CD4-positive, alpha-beta T cell treated with Interleukin-4 for 4 hours (primary cell): ENCODE measurements around the gene RCHY1.
"Not testable (repeated sequence)": the region's sequence is repeated elsewhere in the genome, so short reads cannot be mapped to it uniquely, and the experiment has no call there.

Experiments
- DNase-seq: peaks from one replicate; pipeline ENCODE4 v3.0.0-alpha.2; 2020

The RCHY1 gene

DNA sequence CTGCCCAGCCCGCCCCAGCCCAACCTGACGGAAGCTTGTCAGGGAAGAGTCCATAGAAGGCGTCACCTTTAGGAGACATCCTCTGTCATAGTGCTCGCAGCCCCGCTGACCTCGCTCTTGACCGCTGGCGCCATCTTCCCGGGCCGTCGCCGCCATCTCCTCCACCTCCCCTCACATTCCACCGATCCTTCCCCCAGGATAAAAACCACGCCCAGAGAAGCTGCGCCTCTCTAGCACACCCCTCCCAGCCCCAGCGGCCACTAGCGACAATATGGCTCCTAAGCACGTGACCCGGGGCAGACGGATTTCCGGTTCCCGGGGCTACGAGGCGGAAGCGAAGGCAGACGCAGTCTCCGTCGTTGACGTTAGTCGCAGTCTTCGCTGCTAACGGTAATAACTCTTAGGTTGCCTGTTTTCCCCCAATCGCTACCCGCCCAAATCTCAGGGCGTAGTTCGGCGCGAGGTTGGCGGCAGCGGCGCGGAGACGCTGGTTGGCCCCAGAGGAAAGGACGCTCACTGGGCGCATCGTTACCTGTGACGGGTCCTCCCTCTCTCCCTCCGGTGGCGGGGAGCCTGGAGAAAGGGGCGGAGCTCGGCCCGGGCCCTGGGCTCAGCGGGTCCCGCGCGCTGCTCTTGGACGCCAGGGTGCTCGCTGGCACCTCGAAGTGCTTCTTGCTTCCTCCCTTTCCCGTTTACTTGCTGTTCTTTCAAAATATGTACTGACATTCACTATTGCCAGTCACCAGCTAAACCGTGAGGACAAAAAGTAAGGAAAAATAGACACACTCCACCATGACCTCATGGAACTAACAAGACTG is at the start of gene RCHY1, which contains the start of gene THAP6:
Gene RCHY1 (minus strand): TSS at position 273 of the 818 bp plus-strand sequence. CDS start 117 bp downstream, at position 156.
Gene THAP6 (plus strand): TSS at position 343 of the 818 bp plus-strand sequence. CDS start 980 bp downstream, outside the sequence.
- peak; percentile 87 for DNase-seq

DNA sequence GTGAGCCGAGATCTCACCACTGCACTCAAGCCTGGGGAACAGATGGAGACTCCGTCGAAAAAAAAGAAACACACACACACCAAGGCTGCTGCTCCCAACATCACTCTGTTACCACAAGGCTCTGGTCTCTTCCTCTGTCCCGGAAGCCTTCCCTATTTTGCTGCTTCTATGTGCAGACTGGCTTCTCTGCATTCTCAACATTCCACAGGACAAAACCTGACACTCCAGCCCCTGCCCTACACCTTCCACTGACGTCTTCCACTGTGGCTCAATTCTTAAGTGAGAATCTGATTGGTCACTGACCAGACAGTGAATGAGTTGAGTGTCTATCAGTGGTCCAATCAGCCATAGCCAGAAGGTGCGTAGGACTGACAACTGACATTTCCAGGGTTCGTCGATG is 47.6 kb upstream of the RCHY1 start:
- no peak for DNase-seq

DNA sequence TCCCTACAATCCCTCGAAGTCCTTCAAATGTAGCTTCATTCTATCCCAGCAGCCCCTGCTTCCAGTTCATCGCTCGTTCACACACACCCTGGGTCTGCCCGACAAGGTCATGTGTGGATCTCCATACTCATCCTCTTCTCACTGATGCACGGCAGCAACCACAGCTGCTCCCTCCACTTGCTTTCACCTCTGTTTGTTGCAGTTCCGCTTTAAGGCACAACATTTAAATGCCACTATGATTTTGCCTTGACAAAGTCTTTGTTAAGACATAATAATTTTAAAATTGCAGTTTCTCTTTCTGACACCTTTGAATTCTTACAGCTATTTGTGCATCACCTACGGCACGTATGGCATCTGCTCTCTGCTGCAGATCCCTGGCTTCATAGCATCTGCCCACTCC is 43.5 kb upstream of the RCHY1 start:
- no peak for DNase-seq

DNA sequence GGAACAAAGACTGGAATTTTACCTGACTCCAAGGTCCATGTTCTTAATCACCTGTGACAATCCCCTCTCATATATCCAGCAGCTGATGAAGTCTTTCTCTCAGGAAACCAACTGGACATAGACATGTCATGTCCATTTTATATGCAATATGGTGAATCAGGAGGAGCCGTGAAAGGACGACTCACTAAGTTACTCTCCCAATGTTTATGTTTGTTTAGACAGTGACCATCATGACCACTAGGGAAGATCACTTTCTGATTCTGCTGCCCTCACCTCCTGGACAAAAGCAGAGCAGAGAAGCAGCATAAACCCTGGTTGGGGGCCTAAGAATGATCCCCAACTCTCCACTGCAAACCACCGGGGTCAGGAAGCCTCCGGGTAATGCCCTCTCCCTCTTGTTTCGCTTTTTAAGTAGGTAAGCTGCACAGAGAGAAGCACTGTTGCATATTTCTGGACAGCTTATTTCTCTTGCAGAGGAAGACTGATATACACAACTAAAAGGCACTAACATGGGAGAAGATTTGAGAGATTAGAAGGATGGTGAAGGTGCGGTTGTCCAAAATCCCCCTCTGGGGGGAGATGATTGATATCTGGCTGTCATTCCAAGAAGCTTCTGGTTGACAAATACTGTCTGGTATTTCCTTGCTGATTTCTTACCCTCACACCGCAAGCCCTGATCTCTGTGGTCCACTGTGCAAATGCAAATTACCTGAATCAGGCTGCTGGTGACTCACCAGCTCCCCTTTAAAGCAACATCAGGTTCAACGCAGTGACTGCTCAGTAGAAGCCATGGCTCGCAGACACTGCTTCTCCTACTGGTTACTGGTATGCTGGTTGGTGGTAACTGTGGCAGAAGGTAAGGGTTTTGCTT is 41.3 kb upstream of the RCHY1 start, which contains the start of gene ODAPH:
Gene ODAPH (plus strand): TSS at position 773 of the 871 bp plus-strand sequence. CDS start 17 bp downstream, at position 790.
- peak; percentile 32 for DNase-seq

DNA sequence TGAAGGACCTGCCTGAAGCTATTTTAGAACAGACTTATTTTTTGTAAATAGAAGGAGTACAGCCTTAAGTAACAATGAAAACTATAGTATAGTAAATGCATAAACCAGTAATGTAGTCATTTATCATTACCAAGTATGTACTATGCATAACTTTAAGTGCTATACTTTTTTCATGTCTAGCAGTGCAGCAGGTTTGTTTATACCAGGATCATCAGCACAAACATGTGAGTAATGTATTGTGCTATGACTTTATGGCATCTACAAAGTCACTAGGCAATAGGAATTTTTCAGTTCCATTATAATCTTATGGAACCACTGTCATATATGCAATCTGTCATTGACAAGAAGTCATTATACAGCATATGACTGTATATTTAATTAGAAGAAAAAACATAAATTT is 38.2 kb upstream of the RCHY1 start:
- DNase-seq = no peak

DNA sequence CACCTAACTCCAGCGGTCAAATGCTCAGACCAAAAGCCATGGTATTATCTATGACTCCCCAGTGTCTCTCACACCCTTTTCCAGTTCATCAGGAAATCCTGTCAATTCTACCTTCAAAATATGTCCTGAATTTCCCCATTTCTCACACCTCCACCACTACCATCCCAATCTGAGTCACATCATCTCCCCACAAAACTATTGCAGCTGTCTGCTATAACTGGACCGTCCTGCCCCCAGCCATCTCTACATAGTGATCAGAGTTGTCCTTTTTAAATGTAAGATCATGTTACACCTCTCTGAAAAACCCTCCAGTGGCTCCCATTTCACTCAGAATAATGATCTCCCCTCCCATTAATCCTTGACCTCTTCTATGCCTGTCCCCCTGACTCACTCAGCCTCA is 34.8 kb upstream of the RCHY1 start:
- DNase-seq = no peak

DNA sequence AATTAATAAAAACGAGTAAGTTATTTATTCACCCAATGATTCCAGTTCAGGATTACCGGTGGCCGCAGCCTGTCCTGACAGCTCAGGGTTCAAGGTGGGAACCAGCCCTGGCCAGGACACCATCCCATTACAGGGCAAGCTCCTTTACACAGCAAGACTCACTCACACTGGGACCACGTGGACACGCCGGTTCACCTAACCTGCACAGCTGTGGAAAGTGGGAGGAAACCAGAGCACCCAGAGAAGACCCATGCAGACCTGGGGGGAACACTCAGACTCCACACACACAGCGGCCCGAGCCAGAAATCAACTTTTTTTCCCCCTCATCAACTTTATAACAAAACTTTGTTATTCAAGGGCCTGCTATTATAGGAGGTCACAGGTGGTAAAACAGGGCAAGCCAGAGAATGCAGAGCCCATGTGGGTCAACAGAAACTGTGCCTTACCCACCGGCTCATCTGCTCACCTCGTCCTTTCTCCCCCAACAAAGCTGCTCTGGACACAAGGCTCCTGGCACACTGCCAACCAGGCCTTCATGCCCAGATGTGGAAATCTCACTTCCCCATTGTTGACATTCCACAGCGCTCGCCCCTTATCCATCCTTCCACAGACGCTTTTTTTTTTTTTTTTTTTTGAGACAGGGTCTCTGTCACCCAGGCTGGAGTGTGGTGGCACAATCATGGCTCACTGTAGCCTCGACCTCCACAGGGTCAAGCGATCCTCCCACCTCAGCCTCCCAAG is 33.6 kb upstream of the RCHY1 start:
- no peak for DNase-seq

DNA sequence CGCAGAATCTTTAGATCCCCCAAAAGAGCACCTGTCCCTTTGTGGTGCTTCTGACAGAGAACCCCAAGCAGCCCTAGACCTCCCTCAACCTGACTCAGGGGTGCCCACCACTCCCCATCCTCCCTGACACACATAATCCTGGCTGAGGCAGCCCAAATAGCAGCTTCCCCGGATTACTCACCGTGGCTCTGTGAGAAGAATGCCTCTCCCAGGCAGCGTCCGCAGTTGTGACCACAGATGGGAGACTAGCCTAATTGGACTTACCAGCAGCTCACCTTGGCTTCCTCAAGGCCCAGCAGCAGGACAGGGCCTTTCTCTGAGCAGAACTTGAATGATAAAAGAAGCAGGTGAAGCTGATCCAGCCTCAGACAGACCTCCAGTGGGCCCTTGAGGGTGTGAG is 31.3 kb upstream of the RCHY1 start:
- no peak for DNase-seq

DNA sequence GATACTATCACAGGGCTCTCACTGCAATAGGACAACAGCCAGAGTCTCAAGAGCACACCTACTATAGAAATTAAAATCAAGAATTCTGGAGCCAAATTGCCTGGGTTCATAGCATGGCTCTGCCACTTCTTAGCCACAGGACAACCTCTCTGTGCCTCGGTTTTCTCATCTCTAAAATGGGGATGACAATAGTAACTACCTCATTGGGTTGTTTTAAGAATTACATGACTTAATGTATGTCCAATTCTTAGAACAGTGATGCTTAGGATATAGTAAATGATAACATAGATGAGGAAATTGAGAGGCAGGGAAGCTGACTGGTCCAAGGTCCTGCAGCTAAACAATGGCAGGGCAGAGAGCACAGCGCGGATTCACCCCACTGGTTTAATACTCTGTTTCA is 30.7 kb upstream of the RCHY1 start:
- no peak for DNase-seq

DNA sequence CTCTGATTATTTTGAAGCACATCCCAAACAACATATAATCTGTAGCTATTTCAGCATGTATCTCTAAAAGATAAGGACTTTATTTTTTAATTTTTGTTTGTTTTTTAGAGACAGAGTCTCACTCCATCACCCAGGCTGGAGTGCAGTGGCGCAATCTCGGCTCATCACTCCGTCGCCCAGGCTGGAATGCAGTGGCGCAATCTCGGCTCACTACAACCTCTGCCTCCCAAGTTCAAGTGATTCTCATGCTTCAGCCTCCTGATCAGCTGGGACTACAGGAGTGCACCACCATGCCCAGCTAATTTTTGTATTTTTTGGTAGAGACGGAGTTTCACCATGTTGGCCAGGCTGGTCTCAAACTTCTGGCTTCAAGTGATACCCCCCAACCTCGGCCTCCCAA is 30.0 kb upstream of the RCHY1 start:
- not testable (repeated sequence) for DNase-seq

DNA sequence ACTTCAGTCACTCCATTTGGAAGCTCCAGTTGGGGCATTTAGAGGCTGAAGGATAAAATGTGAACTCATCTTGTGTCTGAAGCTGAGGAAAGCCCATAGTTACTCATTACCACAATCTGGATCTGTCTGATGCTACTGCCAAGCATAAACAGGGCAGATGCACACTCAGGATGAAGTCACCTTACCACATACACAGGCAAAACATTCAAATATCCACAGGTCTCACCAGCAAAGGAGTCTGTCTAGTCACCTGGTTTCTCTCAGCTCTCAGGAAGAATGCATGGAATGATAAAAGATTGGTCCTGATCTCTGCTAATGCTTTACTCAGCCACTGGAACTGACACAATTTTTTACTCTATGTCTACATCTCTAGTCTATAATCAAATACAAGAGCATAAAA is 28.6 kb upstream of the RCHY1 start:
- DNase-seq = no peak

DNA sequence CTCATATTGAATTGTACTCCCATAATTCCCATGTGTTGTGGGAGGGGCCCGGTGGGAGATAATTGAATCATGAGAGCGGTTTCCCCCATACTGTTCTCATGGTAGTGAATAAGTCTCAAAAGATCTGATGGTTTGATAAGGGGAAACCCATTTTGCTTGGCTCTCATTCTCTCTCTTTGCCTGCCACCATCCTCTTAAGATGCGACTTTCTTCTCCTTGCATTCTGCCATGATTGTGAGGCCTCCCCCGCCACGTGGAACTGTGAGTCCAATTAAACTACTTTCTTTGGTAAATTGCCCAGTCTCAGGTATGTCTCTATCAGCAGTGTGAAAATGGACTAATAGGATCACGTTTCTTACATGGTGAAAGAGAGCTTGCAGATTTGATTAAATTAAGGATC is 23.1 kb upstream of the RCHY1 start:
- DNase-seq = not testable (repeated sequence)

DNA sequence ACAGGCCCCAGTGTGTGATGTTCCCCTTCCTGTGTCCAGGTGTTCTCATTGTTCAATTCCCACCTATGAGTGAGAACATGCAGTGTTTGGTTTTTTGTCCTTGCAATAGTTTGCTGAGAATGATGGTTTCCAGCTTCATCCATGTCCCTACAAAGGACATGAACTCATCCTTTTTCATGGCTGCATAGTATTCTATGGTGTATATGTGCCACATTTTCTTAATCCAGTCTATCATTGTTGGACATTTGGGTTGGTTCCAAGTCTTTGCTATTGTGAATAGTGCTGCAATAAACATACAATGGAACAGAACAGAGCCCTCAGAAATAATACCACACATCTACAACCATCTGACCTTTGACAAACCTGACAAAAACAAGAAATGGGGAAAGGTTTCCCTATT is 19.7 kb upstream of the RCHY1 start:
- not testable (repeated sequence) for DNase-seq

DNA sequence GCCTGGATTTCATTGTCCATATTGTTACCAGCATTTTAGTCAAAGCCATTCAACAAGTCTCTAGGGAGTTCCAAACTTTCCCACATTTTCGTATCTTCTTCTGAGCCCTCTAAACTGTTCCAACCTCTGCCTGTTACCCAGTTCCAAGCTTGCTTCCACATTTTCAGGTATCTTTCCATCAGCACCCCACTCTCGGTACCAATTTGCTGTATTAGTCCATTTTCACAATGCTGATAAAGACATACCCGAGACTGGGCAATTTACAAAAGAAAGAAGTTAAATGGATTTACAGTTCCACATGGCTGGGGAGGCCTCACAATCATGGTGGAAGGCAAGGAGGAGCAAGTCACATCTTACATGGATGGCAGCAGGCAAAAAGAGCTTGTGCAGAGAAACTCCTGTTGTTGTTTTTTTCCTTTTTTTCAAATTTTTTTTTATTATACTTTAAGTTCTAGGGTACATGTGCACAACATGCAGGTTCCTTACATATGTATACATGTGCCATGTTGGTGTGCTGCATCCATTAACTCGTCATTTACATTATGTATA is 19.2 kb upstream of the RCHY1 start:
- DNase-seq = not testable (repeated sequence)

DNA sequence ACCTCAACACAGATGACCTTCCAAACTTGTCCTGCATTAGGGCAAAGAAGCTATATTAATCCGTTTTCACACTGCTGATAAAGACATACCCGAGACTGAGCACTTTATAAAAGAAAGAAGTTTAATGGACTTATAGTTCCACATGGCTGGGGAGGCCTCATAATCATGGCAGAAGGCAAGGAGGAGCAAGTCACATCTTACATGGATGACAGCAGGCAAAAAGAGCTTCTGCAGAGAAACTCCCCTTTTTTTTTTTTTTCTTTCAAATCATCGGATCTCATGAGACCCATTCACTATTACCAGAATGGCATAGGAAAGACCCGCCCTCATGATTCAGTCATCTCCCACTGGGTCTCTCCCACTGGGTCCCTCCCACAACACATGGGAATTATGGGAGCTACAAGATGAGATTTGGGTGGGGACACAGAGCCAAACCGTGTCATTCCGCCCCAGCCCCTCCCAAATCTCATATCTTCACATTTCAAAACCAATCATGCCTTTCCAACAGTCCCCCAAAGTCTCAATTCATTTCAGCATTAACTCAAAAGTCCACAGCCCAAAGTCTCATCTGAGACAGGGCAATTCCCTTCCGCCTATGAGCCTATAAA is 17.4 kb upstream of the RCHY1 start:
- DNase-seq = not testable (repeated sequence)

DNA sequence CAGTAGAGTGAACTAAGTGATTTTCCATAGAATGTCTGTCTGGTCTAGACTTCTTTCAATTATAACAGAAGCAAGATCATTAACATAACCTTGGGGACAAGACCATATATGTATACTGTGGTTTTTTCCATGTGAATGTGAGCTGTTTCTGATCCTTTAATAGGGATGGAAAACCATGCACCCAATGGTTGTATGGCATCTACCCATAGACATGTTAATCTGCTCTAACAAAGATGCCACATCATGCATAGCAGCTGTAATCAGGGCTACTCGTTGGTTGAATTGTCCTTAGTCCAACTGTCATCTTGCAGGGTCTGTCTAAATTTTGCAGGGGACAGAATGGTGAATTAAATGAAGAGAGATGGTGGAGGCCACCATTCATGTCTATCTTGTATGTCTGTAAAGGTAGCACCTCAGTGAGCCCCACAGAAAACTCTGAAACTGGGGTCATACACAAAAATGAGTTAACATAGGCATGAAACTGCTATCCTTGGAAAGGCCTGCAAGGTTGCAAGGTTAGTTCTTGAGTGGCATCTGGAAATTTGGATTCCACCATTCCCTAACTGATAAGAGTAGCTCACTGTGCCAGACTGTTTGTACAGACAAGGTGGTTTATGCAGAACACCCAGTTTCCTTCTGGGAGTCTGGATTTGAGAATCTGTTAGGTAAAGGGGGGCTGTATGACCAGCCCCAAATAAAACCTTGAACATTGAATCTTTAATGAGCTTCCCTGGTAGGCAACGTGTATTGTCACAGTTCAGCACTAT is 16.5 kb upstream of the RCHY1 start:
- no peak for DNase-seq

DNA sequence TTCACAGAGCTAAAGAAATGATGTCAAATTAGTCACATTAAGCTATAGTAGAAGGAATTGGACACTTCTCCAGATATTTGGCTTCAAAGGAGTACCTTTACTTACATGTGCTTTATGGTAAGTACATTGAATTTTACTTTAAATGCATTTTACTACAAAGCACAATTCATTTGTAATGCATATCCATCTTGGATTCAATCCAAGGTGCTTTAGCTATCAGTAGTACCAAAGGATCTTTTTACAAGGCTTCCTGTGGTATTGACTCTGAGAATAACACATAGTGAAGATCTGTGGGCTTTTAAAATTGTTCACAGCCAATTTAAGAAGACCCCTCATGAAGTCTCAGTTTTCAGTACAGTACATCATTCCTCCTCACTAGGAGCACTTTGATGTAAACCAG is 13.3 kb upstream of the RCHY1 start:
- no peak for DNase-seq

DNA sequence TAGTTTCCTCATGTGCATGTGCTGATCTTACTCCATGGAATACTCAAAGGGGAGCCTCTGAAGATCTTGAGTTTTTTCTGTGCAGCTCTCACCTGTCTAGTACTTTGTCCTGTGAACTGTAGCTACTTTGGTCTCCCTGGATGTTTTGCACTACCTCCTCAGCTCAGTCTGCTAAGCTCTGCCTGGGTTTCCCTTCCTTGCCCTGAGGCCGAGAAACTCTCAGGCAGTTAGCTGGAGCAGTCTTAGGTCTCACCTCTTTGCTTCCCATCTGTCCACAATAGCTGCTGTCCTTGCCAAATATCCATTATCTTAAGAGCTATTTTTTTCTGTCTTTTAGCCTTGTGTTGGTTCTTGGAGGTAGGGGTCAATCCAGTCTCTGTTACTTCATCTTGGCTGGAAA is 11.7 kb upstream of the RCHY1 start:
- DNase-seq = no peak

DNA sequence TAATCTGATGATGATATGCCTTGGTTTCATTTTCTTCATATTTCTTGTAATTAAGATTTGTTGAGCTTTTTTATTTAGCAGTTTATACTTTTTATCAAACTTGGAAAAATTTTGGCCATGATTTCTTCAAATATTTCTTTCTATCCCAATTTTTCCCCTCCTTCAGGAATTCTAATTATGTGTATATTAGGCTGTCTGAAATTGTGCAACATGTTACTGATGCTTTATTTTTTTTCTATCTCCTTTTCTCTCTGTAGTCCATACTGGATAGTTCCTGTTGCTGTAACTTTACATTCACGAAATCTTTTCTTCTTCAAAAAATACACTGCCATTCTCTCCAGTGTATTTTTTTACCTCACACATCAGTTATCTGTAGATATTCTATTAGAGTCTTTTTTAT is 10.9 kb upstream of the RCHY1 start:
- DNase-seq = no peak

DNA sequence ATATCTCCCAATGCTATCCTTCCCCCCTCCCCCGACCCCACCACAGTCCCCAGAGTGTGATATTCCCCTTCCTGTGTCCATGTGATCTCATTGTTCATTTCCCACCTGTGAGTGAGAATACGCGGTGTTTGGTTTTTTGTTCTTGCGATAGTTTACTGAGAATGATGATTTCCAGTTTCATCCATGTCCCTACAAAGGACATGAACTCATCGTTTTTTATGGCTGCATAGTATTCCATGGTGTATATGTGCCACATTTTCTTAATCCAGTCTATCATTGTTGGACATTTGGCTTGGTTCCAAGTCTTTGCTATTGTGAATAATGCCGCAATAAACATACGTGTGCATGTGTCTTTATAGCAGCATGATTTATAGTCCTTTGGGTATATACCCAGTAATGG is 5.2 kb upstream of the RCHY1 start:
- DNase-seq = not testable (repeated sequence)

DNA sequence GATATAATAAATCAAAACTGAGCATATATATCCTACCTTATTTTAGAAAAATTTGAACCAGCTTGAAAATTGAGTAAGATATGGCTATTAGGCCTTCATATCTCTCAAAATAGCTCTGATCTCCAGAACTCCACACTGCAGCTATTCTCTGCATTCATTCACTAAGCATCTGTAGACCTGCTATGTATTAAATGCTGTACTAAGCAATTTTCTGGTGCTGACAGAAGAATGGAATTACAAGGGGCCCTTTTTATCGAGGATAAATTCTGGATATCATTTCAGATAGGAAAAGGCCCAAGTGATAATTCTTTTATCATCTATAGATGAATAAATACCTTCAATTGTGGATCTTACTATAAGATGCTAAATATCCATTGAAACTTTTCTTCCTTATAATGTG is 1.9 kb upstream of the RCHY1 start:
- DNase-seq = no peak
